ENCODE measurements around the gene TXNL4A.
"Not testable (repeated sequence)": the region's sequence is repeated elsewhere in the genome, so short reads cannot be mapped to it uniquely, and the experiment has no call there.

DNA sequence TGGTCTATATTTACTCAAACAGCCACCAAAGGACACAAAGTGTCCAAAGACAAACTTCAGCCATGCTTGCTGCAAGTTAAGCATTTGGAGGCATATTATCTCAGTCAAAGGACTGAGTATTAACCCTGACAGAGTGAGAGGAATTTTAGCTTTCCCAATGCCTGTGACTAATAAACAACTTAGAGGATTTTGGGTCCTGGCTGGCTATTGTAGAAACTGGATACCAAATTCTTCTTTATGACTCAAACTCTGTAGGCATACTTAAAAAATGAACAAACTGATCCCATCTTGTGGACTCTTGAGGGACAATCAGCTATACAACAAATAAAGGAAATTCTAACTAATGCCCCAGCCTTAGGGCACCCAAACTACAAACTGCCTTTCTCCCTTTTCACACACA is 39.4 kb upstream of the TXNL4A start:
- TF ChIP-seq POLR2AphosphoS5, TCF7L2 (IDR thresholded peaks at IDR 0.05; ENCODE audit: low read depth, low read length): not testable (repeated sequence)
